ENCODE data around the gene ANO8. TPM values are rescaled to one million over a fixed set of nuclear protein-coding genes. Genes with fewer than 3 reads are reported as not detected.

ANO8 gene
- total RNA-seq, 1 experiment from 2014 or later: 21.9 TPM

DNA sequence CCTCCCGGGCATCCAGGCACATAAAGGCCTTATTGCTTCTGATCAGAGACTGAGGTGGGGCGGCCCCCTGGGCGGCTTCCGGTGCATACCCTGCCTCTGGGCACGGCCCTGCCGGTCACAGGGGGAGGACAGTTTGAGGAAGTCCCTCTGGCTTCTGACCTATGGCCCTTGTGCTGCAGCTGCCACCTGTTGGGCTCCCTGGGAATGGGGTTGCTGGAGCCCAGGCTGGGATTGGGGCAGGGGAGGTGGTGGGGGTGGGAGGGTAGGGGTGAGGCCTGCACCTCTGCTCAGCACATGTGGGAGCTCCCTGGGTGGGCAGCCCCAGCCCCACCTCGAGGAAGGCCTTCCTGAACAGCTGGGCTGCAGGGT is 10.7 kb downstream of the ANO8 start:
- TF ChIP-seq, protein P1, sequence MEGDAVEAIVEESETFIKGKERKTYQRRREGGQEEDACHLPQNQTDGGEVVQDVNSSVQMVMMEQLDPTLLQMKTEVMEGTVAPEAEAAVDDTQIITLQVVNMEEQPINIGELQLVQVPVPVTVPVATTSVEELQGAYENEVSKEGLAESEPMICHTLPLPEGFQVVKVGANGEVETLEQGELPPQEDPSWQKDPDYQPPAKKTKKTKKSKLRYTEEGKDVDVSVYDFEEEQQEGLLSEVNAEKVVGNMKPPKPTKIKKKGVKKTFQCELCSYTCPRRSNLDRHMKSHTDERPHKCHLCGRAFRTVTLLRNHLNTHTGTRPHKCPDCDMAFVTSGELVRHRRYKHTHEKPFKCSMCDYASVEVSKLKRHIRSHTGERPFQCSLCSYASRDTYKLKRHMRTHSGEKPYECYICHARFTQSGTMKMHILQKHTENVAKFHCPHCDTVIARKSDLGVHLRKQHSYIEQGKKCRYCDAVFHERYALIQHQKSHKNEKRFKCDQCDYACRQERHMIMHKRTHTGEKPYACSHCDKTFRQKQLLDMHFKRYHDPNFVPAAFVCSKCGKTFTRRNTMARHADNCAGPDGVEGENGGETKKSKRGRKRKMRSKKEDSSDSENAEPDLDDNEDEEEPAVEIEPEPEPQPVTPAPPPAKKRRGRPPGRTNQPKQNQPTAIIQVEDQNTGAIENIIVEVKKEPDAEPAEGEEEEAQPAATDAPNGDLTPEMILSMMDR (conservative IDR thresholded peaks at IDR 0.05): no peak
- no peak overlapping the region for H2AK5ac ChIP-seq (ENCODE audit: insufficient read length, low read length)
- H3K56ac ChIP-seq (ENCODE audit: insufficient read length, low read depth, low read length): no peak overlapping the region
- Mint-ChIP-seq H3K36me3 (ENCODE audit: insufficient read depth in 1 of 3, low read depth in 3 of 3) (peaks cover 12 to 49% (median 28%) of the 10 kb centered on the region in 3 experiments), H3K4me3 (no peak overlapping the region), H3K27me3 (ENCODE audit: low read depth) (peaks cover 2% of the 10 kb centered on the region; the same call in 1 of the 2 replicates), H3K4me1 (peaks cover 6 to 16% of the 10 kb centered on the region in 2 experiments), H3K27ac (no peak overlapping the region), H3K9me3 (no peaks in the 10 kb centered on the region)
- H4K91ac ChIP-seq (ENCODE audit: insufficient read length, low read depth, low read length): no peak overlapping the region
- no peak overlapping the region for H4K8ac ChIP-seq (replicated peaks; ENCODE audit: insufficient read length, low read depth, low read length)
- H3K79me1 ChIP-seq (ENCODE audit: insufficient read depth, low read depth, low read length, poor library complexity, severe bottlenecking): no peaks in the 10 kb centered on the region
- H3K23ac ChIP-seq (ENCODE audit: insufficient read length, low read depth, low read length): no peak overlapping the region
- no peaks in the 10 kb centered on the region for H3K27me3 ChIP-seq (ENCODE audit: insufficient read depth, low read length)
- DNase-seq: no peak
- H3K4me1 ChIP-seq (ENCODE audit: insufficient read depth, low read length): no peaks in the 10 kb centered on the region
- no peak overlapping the region for H4K5ac ChIP-seq (ENCODE audit: insufficient read length, low read depth, low read length)
- no peak overlapping the region for H2BK5ac ChIP-seq (ENCODE audit: insufficient read length, low read length)
- H3K4me2 ChIP-seq (ENCODE audit: insufficient read depth, insufficient read length, low read length): no peak overlapping the region
- H3K23me2 ChIP-seq (ENCODE audit: insufficient read length, low read depth, low read length, poor library complexity, severe bottlenecking): peaks cover 5% of the 10 kb centered on the region
- H2BK20ac ChIP-seq (ENCODE audit: low read depth, low read length, poor library complexity, severe bottlenecking): no peak overlapping the region
- H3K79me2 ChIP-seq (ENCODE audit: insufficient read depth, low read length): no peaks in the 10 kb centered on the region
- H3K14ac ChIP-seq (ENCODE audit: insufficient read depth, low read length): no peak overlapping the region
- H3K27ac ChIP-seq (ENCODE audit: insufficient read length, low read depth, low read length): no peak overlapping the region
- H3K9ac ChIP-seq (ENCODE audit: extremely low read depth, insufficient read length, low read length): no peak overlapping the region
- no peak overlapping the region for H2AFZ ChIP-seq (ENCODE audit: low read length)
- no peak overlapping the region for H2BK12ac ChIP-seq (ENCODE audit: insufficient read length, low read depth, low read length)
- no peak overlapping the region for H3K4ac ChIP-seq (ENCODE audit: low read depth, low read length)
- H3K9me3 ChIP-seq (ENCODE audit: control insufficient read depth, low read depth, low read length): no peaks in the 10 kb centered on the region
- no peak overlapping the region for H3K18ac ChIP-seq (ENCODE audit: insufficient read length, low read depth, low read length)
- H2BK120ac ChIP-seq (ENCODE audit: low read depth, low read length, poor library complexity, severe bottlenecking): no peak overlapping the region
- H4K20me1 ChIP-seq (ENCODE audit: control insufficient read depth, insufficient read depth, insufficient read length): no peaks in the 10 kb centered on the region
- H3T11ph ChIP-seq (ENCODE audit: low read length): no peak overlapping the region
- whole genome bisulfite sequencing (ENCODE audit: extremely low coverage, insufficient read length, low lambda C conversion rate): no CpG with 5 or more reads among the region's 7 CpGs
- no peak overlapping the region for H2BK15ac ChIP-seq (ENCODE audit: low read depth, low read length)
